GM21515 (cell line): ENCODE data around the gene TRAF1.
A peak's percentile ranks its signal among the peaks of the same experiment; 100 is the strongest.
"Not testable (repeated sequence)": the region's sequence is repeated elsewhere in the genome, so short reads cannot be mapped to it uniquely, and the experiment has no call there.

Experiments
- ATAC-seq: cut with Tn5 transposase; IDR thresholded peaks from one replicate; pipeline ENCODE4 v1.9.1; 2021; ENCODE audit not compliant: unreplicated experiment

The TRAF1 gene, protein sequence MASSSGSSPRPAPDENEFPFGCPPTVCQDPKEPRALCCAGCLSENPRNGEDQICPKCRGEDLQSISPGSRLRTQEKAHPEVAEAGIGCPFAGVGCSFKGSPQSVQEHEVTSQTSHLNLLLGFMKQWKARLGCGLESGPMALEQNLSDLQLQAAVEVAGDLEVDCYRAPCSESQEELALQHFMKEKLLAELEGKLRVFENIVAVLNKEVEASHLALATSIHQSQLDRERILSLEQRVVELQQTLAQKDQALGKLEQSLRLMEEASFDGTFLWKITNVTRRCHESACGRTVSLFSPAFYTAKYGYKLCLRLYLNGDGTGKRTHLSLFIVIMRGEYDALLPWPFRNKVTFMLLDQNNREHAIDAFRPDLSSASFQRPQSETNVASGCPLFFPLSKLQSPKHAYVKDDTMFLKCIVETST

DNA sequence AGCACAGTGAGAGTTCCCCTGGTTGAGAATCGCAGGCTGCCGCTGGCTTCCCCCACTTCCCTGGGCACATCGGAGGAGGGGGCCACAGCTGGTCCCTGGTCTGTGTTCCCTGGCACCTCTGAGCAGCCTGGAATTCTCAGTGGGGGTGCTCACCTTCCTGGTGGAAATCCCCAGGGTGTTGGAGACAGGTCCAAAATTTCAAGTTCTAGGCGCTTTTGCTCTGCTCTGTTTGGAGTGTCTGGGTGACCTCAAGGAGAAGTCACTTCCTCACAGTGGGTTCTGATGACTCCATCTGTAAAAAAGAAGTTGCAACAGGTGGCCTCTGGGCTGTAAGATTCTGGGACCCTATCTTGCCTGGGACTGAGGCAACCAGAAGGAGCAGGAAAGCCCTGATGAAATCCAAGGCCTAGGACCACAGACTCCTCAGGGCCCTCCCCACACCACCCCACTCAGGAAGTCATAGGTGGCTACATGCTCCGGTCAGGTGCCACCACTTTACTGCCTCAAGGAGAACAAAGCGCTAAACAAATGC lies at the start of gene TRAF1:
TSS of gene TRAF1 (minus strand) at position 400 of the 532 bp plus-strand sequence. CDS start 721 bp downstream, outside the sequence.
- ATAC-seq = peak; percentile 25

- ATAC-seq = no peak
These were observed 48.3 kb upstream of the TRAF1 start for GRCh38 chr9:120974921-120975320.

GRCh38 chr9:120974181-120974580 lies 47.6 kb upstream of the TRAF1 start:
- ATAC-seq = no peak

DNA sequence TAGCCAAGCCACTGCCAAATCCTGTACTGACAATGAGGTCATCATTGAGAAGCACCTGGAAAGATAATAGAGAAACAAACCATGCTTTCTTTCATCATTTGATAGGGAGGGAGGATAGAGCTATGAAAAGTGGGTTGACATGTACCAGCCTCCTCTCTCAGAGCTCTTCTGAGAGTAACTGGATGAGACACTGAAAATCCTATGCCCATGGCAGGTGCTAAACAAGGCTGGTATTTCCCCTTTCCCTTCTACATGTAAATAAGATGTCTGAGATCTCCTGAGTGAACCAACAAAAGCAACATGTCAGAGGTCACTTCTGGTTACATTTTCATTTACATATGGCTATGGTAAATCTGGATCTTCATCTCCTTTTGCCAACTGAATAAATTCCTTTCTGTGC lies 45.3 kb upstream of the TRAF1 start:
- ATAC-seq = no peak

DNA sequence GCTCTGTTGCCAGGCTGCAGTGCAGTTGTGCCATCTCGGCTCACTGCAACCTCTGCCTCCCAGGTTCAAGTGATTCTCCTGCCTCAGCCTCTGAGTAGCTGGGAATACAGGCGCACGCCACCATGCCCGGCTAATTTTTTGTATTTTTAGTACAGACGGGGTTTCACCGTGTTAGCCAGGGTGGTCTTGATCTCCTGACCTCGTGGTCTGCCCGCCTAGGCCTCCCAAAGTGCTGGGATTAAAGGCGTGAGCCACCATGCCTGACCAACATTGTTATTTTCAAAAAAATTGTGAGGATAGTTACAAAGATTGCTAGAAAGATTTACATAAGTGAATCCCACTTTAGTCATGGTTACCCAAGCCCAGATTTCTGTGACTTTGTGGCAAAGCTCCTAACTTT lies 44.9 kb upstream of the TRAF1 start:
- ATAC-seq = not testable (repeated sequence)

- ATAC-seq = no peak
These were observed 43.6 kb upstream of the TRAF1 start for GRCh38 chr9:120970244-120970643.

DNA sequence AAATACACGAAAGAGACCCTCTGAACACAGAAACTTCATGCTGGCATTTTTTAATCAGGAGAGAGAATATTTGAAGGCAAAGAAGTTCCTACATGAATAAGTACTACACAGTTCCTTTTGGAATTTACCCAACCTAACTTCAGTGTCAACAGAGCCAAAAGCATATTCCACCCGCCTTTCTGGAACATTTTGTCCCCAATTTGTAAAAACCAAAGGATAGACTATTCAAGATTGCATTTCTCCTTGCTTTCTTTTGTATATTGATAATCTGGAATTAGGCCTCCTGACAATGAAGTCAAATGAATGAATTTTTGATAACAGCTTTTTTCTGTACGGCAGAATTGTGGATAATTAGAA lies 39.4 kb upstream of the TRAF1 start:
- ATAC-seq = no peak

DNA sequence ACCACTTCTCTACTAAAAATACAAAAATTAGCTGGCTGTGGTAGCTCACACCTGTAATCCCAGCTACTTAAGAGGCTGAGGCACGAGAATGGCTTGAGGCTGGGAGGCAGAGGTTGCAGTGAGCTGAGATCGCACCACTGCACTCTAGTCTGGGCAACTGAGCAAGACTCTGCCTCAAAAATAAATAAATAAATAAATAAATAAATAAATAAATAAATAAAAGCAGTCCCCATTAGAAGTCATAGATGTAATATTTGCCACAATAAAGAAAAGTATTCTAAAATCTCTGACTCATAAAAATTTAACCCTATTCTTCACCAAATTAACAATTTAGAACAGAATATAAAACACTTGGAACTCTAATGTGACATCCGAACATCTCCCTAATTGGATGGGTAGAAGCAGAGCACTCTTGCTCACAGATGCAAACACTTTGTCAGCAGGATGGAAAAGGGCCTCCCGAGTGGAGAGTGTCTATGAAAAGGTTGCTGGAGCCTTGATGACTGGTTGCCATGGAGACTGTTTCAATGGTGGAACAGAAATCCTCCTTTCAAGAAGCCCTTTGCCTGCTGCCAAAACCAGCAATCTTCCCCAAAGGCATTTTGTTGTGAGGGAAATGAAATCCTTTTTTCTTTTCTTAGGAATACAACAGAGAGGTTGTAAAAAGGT lies 38.9 kb upstream of the TRAF1 start:
- ATAC-seq = no peak

DNA sequence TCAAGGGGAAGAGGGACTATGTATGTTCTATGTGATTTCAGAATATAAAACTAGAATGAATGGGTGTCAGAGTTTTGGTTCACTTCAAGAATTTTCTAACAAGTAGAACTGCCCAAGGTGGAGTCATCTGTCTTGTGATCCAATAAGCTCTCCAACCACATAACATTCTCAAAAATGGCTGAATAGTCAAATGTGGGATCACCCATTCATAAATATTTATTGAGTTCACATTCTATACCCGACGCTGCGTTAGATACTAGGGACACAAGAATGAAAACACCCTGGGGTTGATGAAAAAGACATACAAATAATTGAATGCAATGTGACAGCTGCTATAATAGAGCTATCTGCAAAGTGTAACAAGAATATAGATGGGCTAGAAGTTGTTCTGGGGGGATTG lies 35.3 kb upstream of the TRAF1 start:
- ATAC-seq = no peak

GRCh38 chr9:120960001-120960400 lies 33.4 kb upstream of the TRAF1 start:
- no peak for ATAC-seq

DNA sequence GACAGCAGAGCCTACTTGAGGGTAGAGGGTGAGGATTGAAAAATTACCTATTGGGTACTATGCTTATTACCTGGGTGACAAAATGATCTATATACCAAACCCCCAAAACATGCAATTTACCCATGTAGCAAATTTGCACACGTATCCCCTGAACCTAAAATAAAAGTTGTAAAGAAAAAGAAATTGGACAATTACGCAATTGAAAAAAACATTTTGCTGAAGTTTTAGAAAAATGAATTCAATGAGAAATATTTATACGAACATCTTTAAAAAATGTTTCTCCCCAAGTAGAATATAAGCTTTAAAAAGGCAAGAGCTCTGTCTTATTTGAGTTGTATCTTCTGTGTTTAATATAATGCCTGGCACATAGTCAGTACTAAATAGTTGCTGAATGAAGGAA lies 30.3 kb upstream of the TRAF1 start:
- ATAC-seq = no peak

DNA sequence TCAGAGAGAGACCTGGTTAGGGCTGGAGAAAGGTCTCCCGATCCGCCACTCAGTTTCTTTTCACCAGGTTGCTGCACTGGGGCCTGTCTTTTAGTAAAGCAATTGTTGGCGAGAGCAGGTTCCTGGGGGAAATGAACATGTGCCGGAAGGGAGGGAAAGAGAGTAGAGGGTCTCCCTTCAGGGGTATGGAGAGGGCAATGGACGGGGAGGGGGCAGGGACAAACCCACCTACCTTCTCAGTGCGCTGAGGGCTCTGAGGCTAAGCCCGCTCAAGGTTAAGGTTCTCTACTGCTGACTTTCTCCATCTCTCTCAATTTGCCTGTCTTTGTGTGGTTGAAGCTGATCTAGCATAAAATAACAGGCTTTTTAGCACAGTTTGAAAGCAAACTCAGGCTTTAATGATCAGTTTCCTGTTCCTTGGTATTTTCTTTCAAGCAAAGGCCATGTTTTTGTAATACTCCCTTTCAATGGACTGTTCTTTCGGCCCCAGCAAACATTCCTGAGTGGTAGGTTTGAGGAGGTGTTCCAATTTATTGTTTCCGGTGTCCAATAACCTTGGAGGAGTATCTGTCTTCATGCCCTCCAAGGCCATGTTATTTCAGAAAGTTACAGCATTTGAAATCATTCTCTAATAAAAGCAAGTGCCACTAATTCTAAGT lies 25.5 kb upstream of the TRAF1 start:
- ATAC-seq = no peak

GRCh38 chr9:120950421-120951388 lies 24.1 kb upstream of the TRAF1 start:
- no peak for ATAC-seq

- no peak for ATAC-seq
These were observed 22.7 kb upstream of the TRAF1 start for GRCh38 chr9:120949290-120949689.

- ATAC-seq = no peak
These were observed 22.2 kb upstream of the TRAF1 start for GRCh38 chr9:120948824-120949223.

- ATAC-seq = no peak
These were observed 20.6 kb upstream of the TRAF1 start for GRCh38 chr9:120947222-120947621.

DNA sequence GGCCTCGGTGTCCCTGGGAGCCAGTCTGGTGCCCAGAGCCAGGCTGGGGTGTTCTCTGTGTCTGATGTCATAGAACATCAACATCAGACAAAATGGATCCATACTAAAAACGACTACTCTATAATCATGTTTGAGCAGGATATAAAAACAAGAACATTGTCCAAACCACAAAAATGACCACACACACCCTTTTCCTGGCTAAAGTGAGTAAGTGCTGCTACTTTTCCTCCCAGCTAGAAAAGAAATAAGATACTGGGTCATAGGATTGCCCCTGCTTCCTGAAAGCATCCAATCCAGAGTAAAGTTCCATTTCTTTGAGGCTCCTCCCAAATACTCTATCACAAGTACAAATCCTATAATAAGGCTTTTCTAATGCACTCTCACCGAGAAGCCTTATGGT lies 19.7 kb upstream of the TRAF1 start:
- no peak for ATAC-seq

DNA sequence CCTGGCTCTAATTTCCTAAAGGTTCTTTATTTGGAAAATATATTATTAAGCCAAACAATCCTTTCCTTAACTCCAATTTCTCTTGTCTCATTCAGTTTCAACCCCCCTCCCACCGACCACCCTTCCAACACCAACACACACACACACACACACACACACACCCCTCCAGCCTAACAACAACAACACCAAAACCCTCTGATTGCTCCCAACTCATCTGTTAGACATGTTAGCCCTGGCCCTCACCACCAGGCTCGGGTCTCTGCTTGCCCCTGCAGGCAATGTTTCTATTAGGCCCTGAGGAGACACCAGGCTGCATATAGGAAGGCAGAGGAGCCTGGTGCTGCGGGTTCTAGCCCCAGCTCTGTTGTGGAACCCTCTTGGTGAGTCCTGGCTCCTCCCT lies 18.4 kb upstream of the TRAF1 start:
- ATAC-seq = no peak

- ATAC-seq = peak; percentile 91
These were observed 17.8 kb upstream of the TRAF1 start for GRCh38 chr9:120944434-120944843.

GRCh38 chr9:120942186-120943001 lies 15.8 kb upstream of the TRAF1 start:
- no peak for ATAC-seq
